ENCODE measurements around the gene PTGER1. TPM values are rescaled to one million over a fixed set of nuclear protein-coding genes. Genes with fewer than 3 reads are reported as not detected.

The PTGER1 gene
- total RNA-seq, 1 experiment from 2014 or later, result 2.2 TPM

DNA sequence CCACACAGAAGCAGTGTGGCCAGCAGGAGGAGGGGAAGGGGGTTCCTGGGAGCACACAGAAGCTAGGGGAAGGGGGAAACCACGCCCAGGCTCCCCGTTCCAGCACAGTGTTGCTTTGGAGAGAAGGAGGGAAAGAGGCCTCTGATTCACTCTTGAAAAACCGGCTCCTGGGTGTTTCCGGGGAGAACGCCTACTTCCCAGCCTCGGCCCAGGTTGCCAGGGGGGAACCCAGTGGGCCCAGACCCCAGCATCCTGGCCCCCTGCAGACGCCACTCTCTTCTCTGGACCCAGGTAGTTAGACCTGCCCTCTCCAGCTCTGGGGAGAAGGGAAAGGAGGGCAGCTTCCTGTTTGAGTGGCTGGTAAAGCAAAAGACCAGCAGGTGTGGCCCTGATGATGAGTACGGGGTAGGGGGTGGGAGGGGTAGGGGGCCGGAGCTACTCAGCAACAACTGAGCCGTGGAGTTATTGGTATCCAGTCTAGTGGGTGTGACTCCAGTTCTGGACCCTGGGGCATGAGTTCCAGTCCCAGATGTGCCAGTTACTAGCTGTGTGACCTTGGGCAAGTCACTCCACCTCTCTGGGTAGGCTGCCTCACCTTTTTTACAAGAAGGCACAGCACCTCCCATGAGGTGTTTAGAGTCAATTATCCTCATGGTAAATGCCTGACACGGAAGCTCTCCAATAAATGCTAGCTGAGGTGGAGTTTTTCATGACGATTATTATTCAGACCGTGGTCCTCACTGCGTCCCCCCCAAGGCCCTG, 19.9 kb upstream of the PTGER1 start:
- Histone ChIP-seq H3K9me2 (replicated peaks; ENCODE audit: low read length) (no peaks in the 10 kb centered on the region), H3K79me2 (ENCODE audit: low read length) (peaks cover 45% of the 10 kb centered on the region), H3K36me3 (ENCODE audit: low read depth, low read length) (peaks cover 14% of the 10 kb centered on the region; the same call in 1 of the 2 replicates), H3K27me3 (ENCODE audit: low read length) (no peaks in the 10 kb centered on the region), H3K4me2 (ENCODE audit: low read length) (peak overlapping the region; percentile 97), H3K4me1 (ENCODE audit: insufficient read depth, low read length) (peaks cover 24% of the 10 kb centered on the region), H3K4me3 (ENCODE audit: low read length) (peak overlapping the region; percentile 93), H3K9me3 (ENCODE audit: low read length) (no peaks in the 10 kb centered on the region), H4K20me1 (ENCODE audit: low read length) (peaks cover 18% of the 10 kb centered on the region), H3K27ac (ENCODE audit: low read length) (peak overlapping the region; percentile 81), H2AFZ (ENCODE audit: low read length) (peak overlapping the region; percentile 49; the same call in 1 of the 2 replicates), H3K9ac (ENCODE audit: low read length) (peak overlapping the region; percentile 85), H3F3A (ENCODE audit: low read length, unreplicated experiment) (peaks cover 5% of the 10 kb centered on the region)
- ATAC-seq, result peak; percentile 9
- no TSS peak for BruUV-seq (replicated peaks)
- intact Hi-C loops (cut with micrococcal nuclease), result no loop called here
- ChIA-PET POLR2A (ENCODE audit: unreplicated experiment) (interaction anchor here (0.5 kb wide), 2 partner anchors 8 to 114 kb away, joined by 3 to 9 read pairs; no protein-coding TSS in a partner anchor), CTCF (interaction anchor here (0.6 to 0.9 kb wide), 2 partner anchors 11 to 23 kb away, joined by 3 to 5 read pairs; partner anchors contain the start of gene DNAJB1)
- TF ChIP-seq CTCF (conservative IDR thresholded peaks at IDR 0.05; ENCODE audit: low read depth, low read length) (no peak), EZH2 (IDR thresholded peaks at IDR 0.05; ENCODE audit: low read length, unreplicated experiment) (no peak), EZH2phosphoT487 (IDR thresholded peaks at IDR 0.05; ENCODE audit: borderline replicate concordance, low read length) (no peak)
- DNase-seq, result peak; percentile 79

DNA sequence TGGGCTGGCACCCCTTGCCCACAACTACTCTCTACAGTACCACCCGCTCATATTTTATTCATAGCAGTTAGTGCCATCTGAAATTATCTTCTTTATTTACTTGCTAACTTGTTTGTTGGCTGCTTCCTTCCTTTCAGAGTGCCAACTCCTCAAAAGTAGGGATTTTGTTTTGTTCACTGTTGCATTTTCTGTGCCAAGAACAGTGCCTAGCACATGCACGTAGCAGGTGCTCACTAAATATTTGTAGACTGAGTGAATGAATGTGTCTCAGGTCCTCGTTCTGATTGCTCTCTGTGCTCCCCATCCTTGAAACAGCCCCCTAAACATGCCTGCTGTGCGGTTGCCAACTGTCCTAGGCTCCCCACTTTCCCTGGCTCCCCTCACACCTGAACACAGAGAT, 19.3 kb upstream of the PTGER1 start:
- no peak for ATAC-seq
- Histone ChIP-seq H3K27ac (ENCODE audit: low read length) (peak overlapping the region; percentile 81), H3K4me2 (ENCODE audit: low read length) (peak overlapping the region; percentile 97), H3K79me2 (ENCODE audit: low read length) (peaks cover 50% of the 10 kb centered on the region), H4K20me1 (ENCODE audit: low read length) (peaks cover 18% of the 10 kb centered on the region), H3K9me3 (ENCODE audit: low read length) (no peaks in the 10 kb centered on the region), H3K4me1 (ENCODE audit: insufficient read depth, low read length) (peaks cover 24% of the 10 kb centered on the region), H2AFZ (ENCODE audit: low read length) (peak overlapping the region; percentile 8; the same call in 1 of the 2 replicates), H3K27me3 (ENCODE audit: low read length) (no peaks in the 10 kb centered on the region), H3K36me3 (ENCODE audit: low read depth, low read length) (peaks cover 19% of the 10 kb centered on the region; the same call in 1 of the 2 replicates), H3K4me3 (ENCODE audit: low read length) (peak overlapping the region; percentile 93), H3F3A (ENCODE audit: low read length, unreplicated experiment) (peaks cover 5% of the 10 kb centered on the region), H3K9ac (ENCODE audit: low read length) (peak overlapping the region; percentile 85), H3K9me2 (replicated peaks; ENCODE audit: low read length) (no peaks in the 10 kb centered on the region)
- BruUV-seq (replicated peaks), result TSS peak; percentile 53
- intact Hi-C loops (cut with micrococcal nuclease), result no loop called here
- TF ChIP-seq CTCF (conservative IDR thresholded peaks at IDR 0.05; ENCODE audit: low read depth, low read length) (no peak), EZH2phosphoT487 (IDR thresholded peaks at IDR 0.05; ENCODE audit: borderline replicate concordance, low read length) (no peak), EZH2 (IDR thresholded peaks at IDR 0.05; ENCODE audit: low read length, unreplicated experiment) (no peak)
- ChIA-PET POLR2A (ENCODE audit: unreplicated experiment) (no interaction called here), CTCF (interaction anchor here (0.6 to 0.9 kb wide), 2 partner anchors 12 to 24 kb away, joined by 3 to 5 read pairs; partner anchors contain the start of gene DNAJB1)
- DNase-seq, result no peak
